Right lobe of liver (tissue), 6 donors: ENCODE data around the gene RTN3. TPM values are rescaled to one million over a fixed set of nuclear protein-coding genes. Genes with fewer than 3 reads are reported as not detected.

Source experiments
- ATAC-seq, 4 donors: fragments of 200-7000 bp; cut with Tn5 transposase; one replicate each; pipeline ENCODE4 v1.9.1; 2020; ENCODE audit warnings: mild to moderate bottlenecking in 4 of 4, moderate library complexity in 4 of 4
- DNase-seq, 3 donors: peaks; one replicate each; pipeline ENCODE4 v3.0.0-alpha.2; 2020
- H3K27ac ChIP-seq, 3 donors: fragments of 200-600 bp; one replicate each; pipeline ENCODE4 v1.8.0; 2022
- H3K27me3 ChIP-seq, 2 donors: fragments of 200-600 bp; one replicate each; pipeline ENCODE4 v1.8.0; 2022
- H3K36me3 ChIP-seq, 4 donors: fragments of 200-600 bp; sonication (generic) in 1 of 4; one replicate each; pipeline versions ENCODE4 v1.5.1 to v1.8.0; 2017 to 2022; ENCODE audit warnings: control low read depth in 1 of 4
- H3K4me1 ChIP-seq, 4 donors: fragments of 200-600 bp; sonication (generic) in 1 of 4; one replicate each; pipeline versions ENCODE4 v1.5.1 to v1.8.0; 2017 to 2022; ENCODE audit warnings: control low read depth in 1 of 4
- H3K4me3 ChIP-seq, 3 donors: fragments of 200-600 bp; one replicate each; pipeline ENCODE4 v1.8.0; 2022
- H3K9me3 ChIP-seq, 4 donors: fragments of 200-600 bp; sonication (generic) in 1 of 4; one replicate each; pipeline versions ENCODE4 v1.5.1 to v1.8.0; 2017 to 2022; ENCODE audit warnings: control low read depth in 1 of 4
- CTCF ChIP-seq, 4 donors: fragments of 200-600 bp in 3 of 4; fragments of 450-650 bp in 1 of 4; IDR thresholded peaks; one replicate each; pipeline versions ENCODE4 v1.5.1 to v1.8.0; 2016 to 2022; ENCODE audit warnings: antibody characterized with exemption in 4 of 4, mild to moderate bottlenecking in 2 of 4
- POLR2A ChIP-seq: fragments of 450-650 bp; IDR thresholded peaks from one replicate; pipeline ENCODE4 v1.6.1; 2017; ENCODE audit warnings: antibody characterized with exemption, mild to moderate bottlenecking
- WGBS: methylation state at CpG from one replicate; pipeline ENCODE4 v1.1.6; 2018; ENCODE audit warnings: low coverage, low lambda C conversion rate; ENCODE audit not compliant: insufficient coverage; ENCODE audit errors: missing lambda C conversion rate; 5-methylcytosine and 5-hydroxymethylcytosine counted together
- intact Hi-C, 2 donors: fragments of 100-400 bp; cut with DNase I; formaldehyde crosslinking; loops; one replicate each; pipeline versions ENCODE4 v1.11.2 to v1.14.1; 2022
- total RNA-seq, 6 experiments: library from RNA; depleted of rRNA in 2 of 6; stranded (reverse); fragments of >200 nt in 2 of 6; fragmentation: NEBNext Ultra II Directional in 3 of 6; extraction: Animal tissue kit (Norgen Biotek cat#: 25700) in 3 of 6; gene quantifications; one replicate each; pipeline versions ENCODE4 v1.1.0 to v1.2.4, GENCODE V29; 2016 to 2023
- donor health status: DM: no; HTN: yes; CAD: no.
- donor health status: DM: no; HTN: no; CAD: no.
- donor health status: DM: no; HTN: no; CAD: no.
- donor health status: DM: no; HTN: yes; CAD: no.
- donor health status: DM: no; HTN: yes; CAD: no.

Gene RTN3
- total RNA-seq, 6 experiments from 2014 or later, result 47.3 to 70.5 (median 52.9) TPM

- no peak overlapping the region for H3K4me3 ChIP-seq
- DNase-seq, result peak in 2 of 3 donors; percentile 55 to 56
- no peak overlapping the region for H3K27ac ChIP-seq
- no peaks in the 10 kb centered on the region for H3K36me3 ChIP-seq
- intact Hi-C loops, result no loop called here
- TF ChIP-seq POLR2A, result no peak
- peak; percentile 87 to 99 (median 95) for TF ChIP-seq CTCF (IDR thresholded peaks at IDR 0.05)
- 18% methylated on average over 8 of the region's 8 CpGs for WGBS
- no peaks in the 10 kb centered on the region for H3K9me3 ChIP-seq
- no peaks in the 10 kb centered on the region for H3K27me3 ChIP-seq
- peak; percentile 86 to 95 (median 90) for ATAC-seq
- H3K4me1 ChIP-seq, result no peaks in the 10 kb centered on the region
These were observed 57.5 kb downstream of the RTN3 start for GRCh38 chr11:63738720-63739360.

- TF ChIP-seq CTCF (IDR thresholded peaks at IDR 0.05) (peak; percentile 24 to 45 (median 36)), POLR2A (no peak)
- H3K9me3 ChIP-seq, result no peaks in the 10 kb centered on the region
- ATAC-seq (peak; percentile 66 to 70 (median 67)), DNase-seq (no peak)
- intact Hi-C loops, result no loop called here
- WGBS, result 61% methylated on average over 13 of the region's 13 CpGs
- no peak overlapping the region for H3K27ac ChIP-seq
- H3K4me3 ChIP-seq, result no peak overlapping the region
- H3K36me3 ChIP-seq, result peaks cover 0 to 2% (median 0%) of the 10 kb centered on the region in 4 donors
- H3K4me1 ChIP-seq, result no peaks in the 10 kb centered on the region
- H3K27me3 ChIP-seq, result no peaks in the 10 kb centered on the region
These were observed 64.2 kb downstream of the RTN3 start for GRCh38 chr11:63745304-63746170.

- peaks cover 0 to 11% (median 4%) of the 10 kb centered on the region in 4 donors for H3K36me3 ChIP-seq
- intact Hi-C loops, result no loop called here
- 77% methylated on average over 3 of the region's 3 CpGs for WGBS
- no peaks in the 10 kb centered on the region for H3K4me1 ChIP-seq
- H3K27ac ChIP-seq, result no peak overlapping the region
- H3K27me3 ChIP-seq, result no peaks in the 10 kb centered on the region
- TF ChIP-seq POLR2A, result no peak
- TF ChIP-seq CTCF (IDR thresholded peaks at IDR 0.05), result no peak
- DNase-seq (no peak), ATAC-seq (no peak)
- H3K4me3 ChIP-seq, result no peak overlapping the region
- H3K9me3 ChIP-seq, result no peaks in the 10 kb centered on the region
These were observed 65.7 kb downstream of the RTN3 start for GRCh38 chr11:63747011-63747410.

GRCh38 chr11:63749624-63750023 lies 68.3 kb downstream of the RTN3 start:
- WGBS, result 94% methylated on average over 4 of the region's 4 CpGs
- Histone ChIP-seq H3K36me3 (peaks cover 0 to 21% (median 8%) of the 10 kb centered on the region in 4 donors), H3K4me3 (no peak overlapping the region), H3K4me1 (no peaks in the 10 kb centered on the region), H3K27me3 (no peaks in the 10 kb centered on the region), H3K9me3 (no peaks in the 10 kb centered on the region), H3K27ac (no peak overlapping the region)
- intact Hi-C loops, result no loop called here
- ATAC-seq, result no peak
- TF ChIP-seq POLR2A (no peak), CTCF (IDR thresholded peaks at IDR 0.05) (no peak)
- no peak for DNase-seq
